ENCODE results near the gene INTS1.
"Not testable (repeated sequence)": the region's sequence is repeated elsewhere in the genome, so short reads cannot be mapped to it uniquely, and the experiment has no call there.

INTS1 gene

DNA sequence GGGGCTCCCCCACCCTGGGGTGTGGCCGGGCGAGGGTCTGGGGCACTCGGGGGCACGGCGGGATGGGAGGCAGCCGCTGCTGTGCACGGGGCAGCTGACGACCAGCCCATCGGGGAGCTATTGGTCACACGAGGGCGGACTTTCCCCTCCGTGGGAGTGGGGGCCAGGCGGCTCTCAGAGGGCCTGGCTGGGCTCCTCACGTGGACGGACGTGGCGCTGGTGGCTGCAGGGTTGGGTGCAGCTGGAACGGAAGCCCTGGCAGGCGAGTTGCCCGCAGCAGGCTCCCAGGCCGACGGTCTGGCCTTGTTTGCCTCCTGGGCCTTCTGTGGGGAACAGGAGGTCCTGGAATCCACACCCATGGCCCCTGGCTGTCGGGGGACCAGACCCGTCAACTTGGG lies 59.3 kb downstream of the INTS1 start:
- Histone ChIP-seq H3K79me2 (ENCODE audit: control insufficient read depth, insufficient read depth, low read length, unreplicated experiment) (no peaks in the 10 kb centered on the region), H3K36me3 (ENCODE audit: insufficient read depth, low read length) (peaks cover 3% of the 10 kb centered on the region; the same call in 1 of the 2 replicates), H3K27ac (ENCODE audit: low read depth, low read length) (no peak overlapping the region), H3K4me3 (ENCODE audit: low read depth, low read length) (no peak overlapping the region), H3K4me1 (ENCODE audit: control insufficient read depth, insufficient read depth, low read length, unreplicated experiment) (no peaks in the 10 kb centered on the region), H3K27me3 (ENCODE audit: insufficient read depth, low read length) (no peaks in the 10 kb centered on the region), H2AFZ (ENCODE audit: low read length, unreplicated experiment) (no peak overlapping the region)

DNA sequence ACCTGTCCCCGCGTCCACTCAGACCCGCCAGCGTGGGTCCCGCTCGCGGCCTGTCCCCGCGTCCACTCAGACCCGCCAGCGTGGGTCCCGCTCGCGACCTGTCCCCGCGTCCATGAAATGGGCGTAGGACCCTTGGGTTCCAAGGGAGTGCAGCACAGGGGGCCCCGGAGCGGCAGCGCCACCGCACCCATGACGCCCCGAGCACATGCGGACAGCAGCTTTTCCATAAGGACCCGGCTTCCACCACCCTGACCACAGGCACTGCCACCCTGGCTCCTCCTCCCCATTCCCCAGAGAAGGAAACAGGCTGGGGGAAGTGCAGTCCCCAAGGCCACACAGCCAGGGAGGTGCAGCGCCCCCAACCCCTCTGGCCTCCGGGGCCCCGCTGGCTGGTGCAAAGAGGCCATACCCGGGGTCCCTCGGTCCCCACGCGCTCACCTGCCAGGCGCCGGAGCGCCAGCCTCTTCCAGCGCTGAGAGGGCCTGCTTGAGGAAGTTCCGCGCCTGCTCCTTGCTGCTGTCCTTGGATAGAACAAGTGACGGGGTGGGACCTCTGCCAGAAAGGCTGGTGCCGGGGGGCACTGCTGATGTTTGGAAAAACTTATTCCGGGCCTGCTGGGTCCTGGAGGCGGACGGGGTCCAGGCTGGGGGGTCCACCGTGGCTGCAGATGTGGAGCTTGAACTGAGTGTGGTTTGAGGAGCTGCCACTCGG lies 59.8 kb downstream of the INTS1 start:
- Histone ChIP-seq H3K36me3 (ENCODE audit: insufficient read depth, low read length) (peaks cover 3% of the 10 kb centered on the region; the same call in 1 of the 2 replicates), H3K4me1 (ENCODE audit: control insufficient read depth, insufficient read depth, low read length, unreplicated experiment) (no peaks in the 10 kb centered on the region)

DNA sequence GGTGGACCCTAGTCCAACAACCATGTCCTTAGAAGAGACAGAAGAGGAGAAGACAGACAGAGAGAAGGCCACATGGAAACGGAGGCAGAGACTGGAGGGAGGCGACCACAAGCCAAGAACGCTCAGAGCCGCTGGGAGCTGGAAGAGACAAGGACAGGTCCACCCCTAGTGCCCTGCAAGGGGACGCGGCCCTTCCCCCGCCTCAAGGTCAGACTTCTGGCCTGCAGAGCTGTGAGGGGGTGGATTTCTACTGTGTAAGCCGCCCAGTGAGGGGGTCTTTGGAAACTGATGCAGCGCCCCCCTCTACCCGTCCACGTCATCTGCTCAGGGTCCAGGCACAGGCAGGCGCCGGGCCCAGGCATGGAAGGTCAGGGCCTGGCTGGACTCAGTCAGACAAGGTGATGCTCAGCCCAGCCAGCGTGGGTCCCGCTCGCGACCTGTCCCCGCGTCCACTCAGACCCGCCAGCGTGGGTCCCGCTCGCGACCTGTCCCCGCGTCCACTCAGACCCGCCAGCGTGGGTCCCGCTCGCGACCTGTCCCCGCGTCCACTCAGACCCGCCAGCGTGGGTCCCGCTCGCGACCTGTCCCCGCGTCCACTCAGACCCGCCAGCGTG lies 60.5 kb downstream of the INTS1 start:
- H3K4me1 ChIP-seq (ENCODE audit: control insufficient read depth, insufficient read depth, low read length, unreplicated experiment); H3K36me3 ChIP-seq (ENCODE audit: insufficient read depth, low read length); H3K4me3 ChIP-seq (ENCODE audit: low read depth, low read length); H3K27ac ChIP-seq (ENCODE audit: low read depth, low read length); H3K27me3 ChIP-seq (ENCODE audit: insufficient read depth, low read length); H3K79me2 ChIP-seq (ENCODE audit: control insufficient read depth, insufficient read depth, low read length, unreplicated experiment); H2AFZ ChIP-seq (ENCODE audit: low read length, unreplicated experiment): not testable (repeated sequence)

More for the DNA sequence above, 59.8 kb downstream of the INTS1 start:
- H3K27ac ChIP-seq (ENCODE audit: low read depth, low read length): no peak overlapping the region
- no peaks in the 10 kb centered on the region for H3K27me3 ChIP-seq (ENCODE audit: insufficient read depth, low read length)
- H3K79me2 ChIP-seq (ENCODE audit: control insufficient read depth, insufficient read depth, low read length, unreplicated experiment): no peaks in the 10 kb centered on the region
- no peak overlapping the region for H2AFZ ChIP-seq (ENCODE audit: low read length, unreplicated experiment)
- H3K4me3 ChIP-seq (ENCODE audit: low read depth, low read length): no peak overlapping the region

DNA sequence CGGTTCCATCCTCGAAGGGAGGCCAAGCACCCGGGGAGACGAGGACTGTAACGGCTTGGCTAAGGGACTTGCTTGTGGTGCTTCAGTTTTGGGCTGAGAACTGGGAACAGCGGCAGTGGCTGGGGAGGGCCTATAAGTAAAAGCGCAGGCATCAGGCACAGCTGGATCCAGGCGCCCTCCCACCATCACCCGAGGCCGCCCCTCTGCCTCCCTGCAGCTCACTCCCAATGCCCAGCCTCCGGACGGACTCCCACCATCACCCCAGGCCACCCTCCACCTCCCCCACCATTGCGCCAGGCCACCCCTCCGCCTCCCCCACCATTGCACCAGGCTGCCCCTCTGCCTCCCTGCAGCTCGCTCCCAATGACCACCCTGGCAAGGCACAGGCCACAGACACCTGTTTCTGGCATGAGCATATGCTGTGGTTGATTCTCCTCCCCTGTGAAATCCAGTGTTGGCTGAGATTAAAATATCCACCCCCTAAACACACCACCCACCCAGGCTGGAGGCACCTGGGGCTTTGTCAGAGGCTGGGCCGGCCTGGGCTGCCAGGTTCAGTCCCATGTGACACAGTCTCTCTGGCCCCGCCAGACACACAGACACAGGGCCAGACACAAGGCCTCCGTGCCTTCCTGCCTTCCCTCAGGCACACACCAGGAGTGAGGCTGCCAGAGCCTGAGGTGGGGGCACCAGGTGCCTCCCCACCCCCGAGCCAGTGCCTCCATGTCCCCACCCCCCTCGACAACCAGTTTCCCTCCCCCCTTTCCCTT lies 61.6 kb downstream of the INTS1 start:
- no peak overlapping the region for H3K4me3 ChIP-seq (ENCODE audit: low read depth, low read length)
- no peak overlapping the region for H3K27ac ChIP-seq (ENCODE audit: low read depth, low read length)

DNA sequence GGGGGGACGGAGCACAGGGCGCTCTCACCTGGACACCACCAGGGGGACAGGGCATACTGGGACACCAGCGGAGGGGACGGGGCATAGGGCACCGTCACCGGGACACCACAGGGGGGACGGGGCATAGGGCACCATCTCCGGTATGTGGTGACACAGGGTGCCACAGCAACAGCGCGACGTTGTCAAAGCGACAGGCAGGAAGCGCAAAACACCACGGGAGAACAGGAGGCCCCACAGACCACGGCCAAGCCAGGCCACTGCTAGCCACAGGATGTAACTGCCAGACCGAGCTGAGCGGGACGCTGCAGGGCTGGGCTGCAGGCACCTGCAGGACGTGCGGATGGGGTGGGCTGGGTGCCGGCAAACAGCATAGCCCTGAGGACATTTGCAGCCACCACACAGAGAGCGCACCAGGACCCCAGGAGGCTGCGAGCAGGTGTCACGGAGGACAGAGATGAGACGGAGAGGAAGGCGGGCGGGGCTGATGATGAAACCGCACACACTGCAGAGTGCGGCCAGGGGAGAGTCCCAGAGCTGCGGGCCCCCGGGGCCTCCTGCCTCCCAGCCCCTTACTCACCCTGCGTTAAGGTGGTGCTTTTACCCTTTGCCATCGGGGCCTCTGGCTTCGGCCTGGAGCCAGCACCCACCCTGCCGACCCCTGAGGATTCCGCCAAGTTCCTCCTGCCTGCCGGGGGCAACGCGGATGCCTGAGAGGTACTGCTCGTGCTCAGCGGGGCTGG lies 62.4 kb downstream of the INTS1 start:
- Histone ChIP-seq H2AFZ (ENCODE audit: low read length, unreplicated experiment) (no peak overlapping the region), H3K27ac (ENCODE audit: low read depth, low read length) (no peak overlapping the region), H3K36me3 (ENCODE audit: insufficient read depth, low read length) (peaks cover 3% of the 10 kb centered on the region; the same call in 1 of the 2 replicates), H3K27me3 (ENCODE audit: insufficient read depth, low read length) (no peaks in the 10 kb centered on the region), H3K4me1 (ENCODE audit: control insufficient read depth, insufficient read depth, low read length, unreplicated experiment) (no peaks in the 10 kb centered on the region), H3K4me3 (ENCODE audit: low read depth, low read length) (no peak overlapping the region), H3K79me2 (ENCODE audit: control insufficient read depth, insufficient read depth, low read length, unreplicated experiment) (no peaks in the 10 kb centered on the region)

More for the DNA sequence above, 61.6 kb downstream of the INTS1 start:
- Histone ChIP-seq H3K36me3 (ENCODE audit: insufficient read depth, low read length) (peaks cover 3% of the 10 kb centered on the region; the same call in 1 of the 2 replicates), H3K27me3 (ENCODE audit: insufficient read depth, low read length) (no peaks in the 10 kb centered on the region), H3K4me1 (ENCODE audit: control insufficient read depth, insufficient read depth, low read length, unreplicated experiment) (no peaks in the 10 kb centered on the region), H3K79me2 (ENCODE audit: control insufficient read depth, insufficient read depth, low read length, unreplicated experiment) (no peaks in the 10 kb centered on the region), H2AFZ (ENCODE audit: low read length, unreplicated experiment) (no peak overlapping the region)

DNA sequence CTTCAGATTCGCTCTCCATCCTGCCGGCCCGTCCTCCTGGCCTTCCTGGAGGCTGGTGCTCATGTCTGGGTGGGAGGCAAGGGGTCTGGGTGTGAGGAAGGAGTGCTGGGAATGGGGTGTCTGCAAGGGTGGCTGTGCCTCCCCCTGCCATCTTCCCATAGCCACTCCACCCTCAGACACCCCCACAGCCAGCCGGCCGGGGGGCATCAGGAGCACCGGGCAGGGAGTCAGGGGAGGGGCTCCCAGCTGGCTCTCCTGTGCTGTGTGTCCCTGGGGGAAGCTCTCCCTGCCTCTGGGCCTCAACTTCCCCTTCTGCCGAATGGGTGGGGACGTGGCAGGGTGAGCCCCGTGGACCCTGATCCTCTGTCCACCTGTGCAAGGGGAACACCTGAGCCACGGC lies 63.6 kb downstream of the INTS1 start:
- H3K79me2 ChIP-seq (ENCODE audit: control insufficient read depth, insufficient read depth, low read length, unreplicated experiment): no peaks in the 10 kb centered on the region
- H3K4me1 ChIP-seq (ENCODE audit: control insufficient read depth, insufficient read depth, low read length, unreplicated experiment): no peaks in the 10 kb centered on the region
- peaks cover 3% of the 10 kb centered on the region; the same call in 1 of the 2 replicates for H3K36me3 ChIP-seq (ENCODE audit: insufficient read depth, low read length)
- no peak overlapping the region for H3K4me3 ChIP-seq (ENCODE audit: low read depth, low read length)
- no peak overlapping the region for H3K27ac ChIP-seq (ENCODE audit: low read depth, low read length)
- H2AFZ ChIP-seq (ENCODE audit: low read length, unreplicated experiment): no peak overlapping the region
- H3K27me3 ChIP-seq (ENCODE audit: insufficient read depth, low read length): no peaks in the 10 kb centered on the region

DNA sequence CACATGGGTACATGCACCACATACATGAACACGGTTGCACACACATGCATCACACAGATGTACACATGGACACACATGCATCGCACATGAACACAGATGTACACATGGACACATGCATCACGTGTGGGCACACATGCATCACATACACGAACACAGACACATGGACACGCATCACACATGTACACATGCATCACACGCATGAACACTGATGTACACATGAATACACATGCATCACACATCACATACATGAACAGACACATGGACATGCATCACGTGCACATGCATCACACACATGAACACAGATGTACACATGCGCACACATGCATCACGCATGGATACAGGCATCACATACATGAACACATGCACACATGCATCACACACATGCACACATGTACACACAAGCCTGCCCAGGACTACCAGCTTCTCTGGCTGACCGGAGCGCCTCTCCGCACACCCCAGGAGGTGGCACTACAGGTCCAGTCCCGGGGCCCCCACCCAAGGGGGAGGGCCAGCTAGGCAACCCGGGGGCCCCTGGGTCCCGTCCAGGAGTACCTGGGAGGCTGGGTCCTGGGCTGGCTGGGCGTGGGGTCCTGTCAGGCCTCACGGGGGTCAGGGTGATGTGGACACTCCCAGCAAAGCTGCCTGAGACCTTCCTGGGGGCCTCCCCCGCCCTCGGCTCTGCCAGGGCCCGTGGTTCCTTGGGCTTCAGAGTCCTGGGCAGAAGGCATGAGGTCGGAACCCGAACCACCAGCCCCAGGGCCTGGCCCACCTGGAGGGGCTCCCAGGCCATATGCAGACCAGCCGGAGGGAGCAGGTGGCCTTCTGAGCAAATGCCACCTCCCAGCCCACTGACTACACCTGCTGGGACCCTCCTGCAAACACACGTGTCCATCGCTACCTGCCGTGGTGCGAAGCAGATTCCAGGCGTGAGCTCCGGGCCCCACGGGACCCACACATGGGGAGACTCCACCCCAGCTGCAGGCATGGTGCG lies 64.5 kb downstream of the INTS1 start:
- H3K36me3 ChIP-seq (ENCODE audit: insufficient read depth, low read length): peaks cover 3% of the 10 kb centered on the region; the same call in 1 of the 2 replicates
- H3K27me3 ChIP-seq (ENCODE audit: insufficient read depth, low read length): no peaks in the 10 kb centered on the region
- H3K4me3 ChIP-seq (ENCODE audit: low read depth, low read length): no peak overlapping the region
- no peaks in the 10 kb centered on the region for H3K4me1 ChIP-seq (ENCODE audit: control insufficient read depth, insufficient read depth, low read length, unreplicated experiment)
- H2AFZ ChIP-seq (ENCODE audit: low read length, unreplicated experiment): no peak overlapping the region
- no peaks in the 10 kb centered on the region for H3K79me2 ChIP-seq (ENCODE audit: control insufficient read depth, insufficient read depth, low read length, unreplicated experiment)
- H3K27ac ChIP-seq (ENCODE audit: low read depth, low read length): no peak overlapping the region

DNA sequence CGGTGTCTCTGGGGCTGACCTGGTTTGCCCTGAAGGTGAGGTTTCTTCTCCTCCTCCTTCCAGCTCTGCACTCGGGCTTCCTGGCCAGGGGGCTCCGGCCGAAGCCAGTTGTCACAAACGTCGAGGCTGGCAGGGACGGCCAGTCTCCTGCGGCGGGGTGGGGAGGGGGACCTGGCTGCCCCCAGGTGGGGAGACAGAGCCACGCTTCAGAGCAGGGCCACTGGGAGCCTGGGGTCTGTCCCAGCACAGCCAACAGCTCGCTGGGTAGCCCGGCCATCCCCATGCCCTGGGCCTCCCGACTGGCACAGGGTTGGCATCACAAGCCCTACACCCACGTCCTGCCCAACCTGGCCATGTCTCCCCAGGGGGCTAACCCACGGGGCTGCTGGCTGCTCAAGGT lies 65.4 kb downstream of the INTS1 start:
- H3K79me2 ChIP-seq (ENCODE audit: control insufficient read depth, insufficient read depth, low read length, unreplicated experiment): no peaks in the 10 kb centered on the region
- H3K36me3 ChIP-seq (ENCODE audit: insufficient read depth, low read length): peaks cover 3% of the 10 kb centered on the region; the same call in 1 of the 2 replicates
- no peak overlapping the region for H3K27ac ChIP-seq (ENCODE audit: low read depth, low read length)
- no peak overlapping the region for H2AFZ ChIP-seq (ENCODE audit: low read length, unreplicated experiment)
- no peaks in the 10 kb centered on the region for H3K4me1 ChIP-seq (ENCODE audit: control insufficient read depth, insufficient read depth, low read length, unreplicated experiment)
- H3K4me3 ChIP-seq (ENCODE audit: low read depth, low read length): no peak overlapping the region
- H3K27me3 ChIP-seq (ENCODE audit: insufficient read depth, low read length): no peaks in the 10 kb centered on the region

DNA sequence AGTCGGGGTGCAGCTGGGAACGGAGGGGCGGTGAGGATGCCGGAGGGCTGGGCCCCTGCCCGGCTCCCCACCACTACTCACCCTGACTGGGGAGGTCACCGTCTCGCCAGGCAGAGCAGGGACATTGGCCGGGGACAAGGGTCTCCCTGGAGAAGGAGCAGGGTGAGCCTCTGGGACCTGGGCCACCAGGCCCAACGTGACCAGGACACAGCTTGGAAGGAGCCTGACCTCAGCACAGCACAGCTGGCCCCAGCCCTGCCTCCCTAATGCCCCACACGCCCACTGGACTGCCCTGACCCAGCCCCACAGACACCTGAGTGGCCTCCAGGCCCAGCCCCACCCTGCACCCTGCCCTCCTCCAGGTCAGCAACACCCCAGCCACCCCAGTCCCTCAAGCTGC lies 66.0 kb downstream of the INTS1 start:
- Histone ChIP-seq H3K79me2 (ENCODE audit: control insufficient read depth, insufficient read depth, low read length, unreplicated experiment) (no peaks in the 10 kb centered on the region), H3K4me1 (ENCODE audit: control insufficient read depth, insufficient read depth, low read length, unreplicated experiment) (no peaks in the 10 kb centered on the region), H3K27ac (ENCODE audit: low read depth, low read length) (no peak overlapping the region), H3K4me3 (ENCODE audit: low read depth, low read length) (no peak overlapping the region), H3K36me3 (ENCODE audit: insufficient read depth, low read length) (peaks cover 3% of the 10 kb centered on the region; the same call in 1 of the 2 replicates), H2AFZ (ENCODE audit: low read length, unreplicated experiment) (no peak overlapping the region), H3K27me3 (ENCODE audit: insufficient read depth, low read length) (no peaks in the 10 kb centered on the region)
